Body of pancreas (tissue), 4 donors: ENCODE measurements around the gene TARM1. TPM values are rescaled to one million over a fixed set of nuclear protein-coding genes. Genes with fewer than 3 reads are reported as not detected.
"Not testable (repeated sequence)": the region's sequence is repeated elsewhere in the genome, so short reads cannot be mapped to it uniquely, and the experiment has no call there.

ENCODE experiments used
- ATAC-seq: fragments of 150-250 bp; one replicate; pipeline ENCODE4 v1.9.1; 2016
- DNase-seq, 4 donors: peaks; one replicate each; pipeline ENCODE4 v3.0.0-alpha.2; 2019
- H3K27ac ChIP-seq, 4 donors: fragments of 200-600 bp; sonication (generic); 1 replicate in 3 of 4; 2 replicates in 1 of 4; pipeline versions ENCODE4 v1.5.1 to v1.6.1; 2016 to 2019; ENCODE audit warnings: mild to moderate bottlenecking in 1 of 4, mixed read lengths in 1 of 4, moderate library complexity in 1 of 4
- H3K27me3 ChIP-seq, 2 donors: fragments of 200-600 bp; sonication (generic); one replicate each; pipeline ENCODE4 v1.6.0; 2016; ENCODE audit warnings: mild to moderate bottlenecking in 1 of 2
- H3K36me3 ChIP-seq, 2 donors: fragments of 200-600 bp; sonication (generic); replicated peaks in 1 of 2; 2 replicates each; pipeline ENCODE4 v1.5.1; 2016; ENCODE audit warnings: low read depth in 2 of 2; ENCODE audit not compliant: insufficient read depth in 1 of 2
- H3K4me1 ChIP-seq: fragments of 200-600 bp; sonication (generic); one replicate; pipeline ENCODE4 v1.6.0; 2016
- H3K4me3 ChIP-seq, 2 donors: fragments of 200-600 bp; sonication (generic); 1 replicate in 1 of 2; 2 replicates in 1 of 2; pipeline ENCODE4 v1.5.1; 2016 to 2019
- H3K9me3 ChIP-seq, 3 donors: fragments of 200-600 bp; sonication (generic); 1 replicate in 2 of 3; 2 replicates in 1 of 3; pipeline ENCODE4 v1.5.1; 2016
- CTCF ChIP-seq, 7 experiments: fragments of 450-650 bp in 4 of 7; fragments of 200-600 bp in 3 of 7; sonication (generic) in 3 of 7; IDR thresholded peaks; one replicate each; pipeline ENCODE4 v1.5.1; 2016 to 2019; ENCODE audit warnings: antibody characterized with exemption in 7 of 7
- POLR2A ChIP-seq, 3 donors: fragments of 450-650 bp; IDR thresholded peaks; one replicate each; pipeline ENCODE4 v1.6.1; 2016; ENCODE audit warnings: antibody characterized with exemption in 3 of 3, mild to moderate bottlenecking in 2 of 3
- WGBS, 2 donors: methylation state at CpG; one replicate each; pipeline ENCODE4 v1.1.5; 2017; 5-methylcytosine and 5-hydroxymethylcytosine counted together
- intact Hi-C: fragments of 100-400 bp; cut with DNase I; formaldehyde crosslinking; loops from one replicate; pipeline ENCODE4 v1.15.1; 2023
- total RNA-seq, 2 donors: library from RNA; depleted of rRNA; stranded (reverse); fragments of >200 nt; gene quantifications; one replicate each; pipeline ENCODE4 v1.1.0, GENCODE V29; 2016

TARM1 gene
- total RNA-seq, 2 donors from 2014 or later = not detected

- Histone ChIP-seq H3K4me3 (peak within 1 kb of the TSS; percentile 81 to 97), H3K9me3 (no peaks in the 10 kb centered on the region), H3K36me3 (peaks cover 8 to 10% of the 10 kb centered on the region in 2 donors), H3K4me1 (peaks cover 20% of the 10 kb centered on the region), H3K27ac (peak within 1 kb of the TSS in 3 of 4 donors; percentile 54 to 59 (median 58)), H3K27me3 (no peaks in the 10 kb centered on the region)
- intact Hi-C loops = no loop called here
- 1 to 6% methylated on average over 21 to 46 of the region's 54 CpGs for WGBS, 2 donors
- TF ChIP-seq POLR2A (IDR thresholded peaks at IDR 0.05) (peak; percentile 16 to 73 (median 70)), CTCF (IDR thresholded peaks at IDR 0.05) (no peak)
- ATAC-seq (peak; percentile 100), DNase-seq (peak; percentile 98 to 99 (median 99))
Measured at GRCh38 chr19:54102421-54103169, 21.4 kb upstream of the TARM1 start, which contains the start of gene NDUFA3. Gene NDUFA3 (plus strand): TSS chr19:54102855. CDS start chr19:54102879, 24 bp downstream.

GRCh38 chr19:54100561-54100960, 19.4 kb upstream of the TARM1 start, which contains the start of gene OSCAR:
Gene OSCAR (minus strand): TSS chr19:54100803. CDS start chr19:54100792, 11 bp downstream.
- WGBS, 2 donors = 41 to 70% methylated on average over 5 of the region's 5 CpGs
- Histone ChIP-seq H3K36me3 (no peaks in the 10 kb centered on the region), H3K27ac (peak within 1 kb of the TSS in 1 of 4 donors; percentile 7), H3K4me3 (no peak within 1 kb of the TSS), H3K4me1 (peaks cover 26% of the 10 kb centered on the region), H3K27me3 (peaks cover 0 to 12% of the 10 kb centered on the region in 2 donors), H3K9me3 (no peaks in the 10 kb centered on the region)
- TF ChIP-seq POLR2A (IDR thresholded peaks at IDR 0.05) = no peak
- TF ChIP-seq CTCF (IDR thresholded peaks at IDR 0.05) = no peak
- ATAC-seq = no peak
- intact Hi-C loops = no loop called here
- DNase-seq = peak in 1 of 4 donors; percentile 50

GRCh38 chr19:54099903-54100255, 18.7 kb upstream of the TARM1 start:
- H3K36me3 ChIP-seq, DNase-seq, ATAC-seq, H3K27ac ChIP-seq, H3K9me3 ChIP-seq, H3K4me3 ChIP-seq, intact Hi-C loops: not testable (repeated sequence)
- Histone ChIP-seq H3K4me1 (peaks cover 28% of the 10 kb centered on the region), H3K27me3 (peaks cover 0 to 18% of the 10 kb centered on the region in 2 donors)
- 70 to 81% methylated on average over 9 of the region's 9 CpGs for WGBS, 2 donors

- no peak overlapping the region for H3K4me3 ChIP-seq
- no peaks in the 10 kb centered on the region for H3K36me3 ChIP-seq
- no peak for DNase-seq
- TF ChIP-seq CTCF (IDR thresholded peaks at IDR 0.05) = no peak
- TF ChIP-seq POLR2A (IDR thresholded peaks at IDR 0.05) = no peak
- no peaks in the 10 kb centered on the region for H3K9me3 ChIP-seq
- no peak for ATAC-seq
- peaks cover 27% of the 10 kb centered on the region for H3K4me1 ChIP-seq
- intact Hi-C loops = no loop called here
- peaks cover 0 to 18% of the 10 kb centered on the region in 2 donors for H3K27me3 ChIP-seq
- 81 to 86% methylated on average over 6 to 12 of the region's 12 CpGs for WGBS, 2 donors
- no peak overlapping the region for H3K27ac ChIP-seq
Measured at GRCh38 chr19:54099190-54099902, 18.2 kb upstream of the TARM1 start.

GRCh38 chr19:54096617-54097106, 15.5 kb upstream of the TARM1 start:
- no peaks in the 10 kb centered on the region for H3K36me3 ChIP-seq
- WGBS, 2 donors = 12 to 22% methylated on average over 14 of the region's 14 CpGs
- peaks cover 9% of the 10 kb centered on the region for H3K4me1 ChIP-seq
- no peak overlapping the region for H3K4me3 ChIP-seq
- H3K9me3 ChIP-seq = no peaks in the 10 kb centered on the region
- DNase-seq (no peak), ATAC-seq (no peak)
- H3K27me3 ChIP-seq = peaks cover 0 to 18% of the 10 kb centered on the region in 2 donors
- intact Hi-C loops = no loop called here
- H3K27ac ChIP-seq = peak overlapping the region in 1 of 4 donors; percentile 69
- peak in 1 of 3 donors; percentile 15 for TF ChIP-seq POLR2A (IDR thresholded peaks at IDR 0.05)
- peak in 2 of 7 experiments; percentile 11 to 19 for TF ChIP-seq CTCF (IDR thresholded peaks at IDR 0.05)
